Amygdala (tissue), 56 donors: ENCODE data around the gene RAB18.
"Not testable (repeated sequence)": the region's sequence is repeated elsewhere in the genome, so short reads cannot be mapped to it uniquely, and the experiment has no call there.

Source experiments
- DNase-seq, 56 donors: peaks; one replicate each; lab custom pipeline; 2025; lab: John Stamatoyannopoulos, UW

Gene RAB18

GRCh38 chr10:27504007-27504807 lies at the start of gene RAB18:
Gene RAB18 (plus strand): TSS chr10:27504304. CDS start chr10:27504370, 66 bp downstream.
- peak; percentile 50 to 98 (median 93) for DNase-seq

DNA sequence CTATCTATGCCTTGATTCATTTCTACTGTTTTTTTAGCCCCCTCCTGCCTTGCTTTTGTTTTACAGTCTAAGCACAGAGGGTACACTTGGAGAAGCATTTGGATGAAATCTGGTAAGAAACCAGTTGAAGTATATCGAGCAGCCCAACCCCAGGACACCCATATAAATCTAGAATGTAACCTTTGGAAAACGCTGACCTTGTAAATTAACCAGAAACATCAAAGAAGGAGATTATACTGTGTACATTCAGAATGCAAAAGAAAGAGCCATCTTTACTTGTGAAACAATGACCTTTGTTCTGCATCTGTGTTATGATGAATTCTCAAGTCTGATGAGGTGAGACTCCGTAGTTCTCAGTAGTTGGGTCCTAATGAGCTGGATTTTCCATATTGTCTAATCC lies 49.3 kb upstream of the RAB18 start:
- no peak for DNase-seq

DNA sequence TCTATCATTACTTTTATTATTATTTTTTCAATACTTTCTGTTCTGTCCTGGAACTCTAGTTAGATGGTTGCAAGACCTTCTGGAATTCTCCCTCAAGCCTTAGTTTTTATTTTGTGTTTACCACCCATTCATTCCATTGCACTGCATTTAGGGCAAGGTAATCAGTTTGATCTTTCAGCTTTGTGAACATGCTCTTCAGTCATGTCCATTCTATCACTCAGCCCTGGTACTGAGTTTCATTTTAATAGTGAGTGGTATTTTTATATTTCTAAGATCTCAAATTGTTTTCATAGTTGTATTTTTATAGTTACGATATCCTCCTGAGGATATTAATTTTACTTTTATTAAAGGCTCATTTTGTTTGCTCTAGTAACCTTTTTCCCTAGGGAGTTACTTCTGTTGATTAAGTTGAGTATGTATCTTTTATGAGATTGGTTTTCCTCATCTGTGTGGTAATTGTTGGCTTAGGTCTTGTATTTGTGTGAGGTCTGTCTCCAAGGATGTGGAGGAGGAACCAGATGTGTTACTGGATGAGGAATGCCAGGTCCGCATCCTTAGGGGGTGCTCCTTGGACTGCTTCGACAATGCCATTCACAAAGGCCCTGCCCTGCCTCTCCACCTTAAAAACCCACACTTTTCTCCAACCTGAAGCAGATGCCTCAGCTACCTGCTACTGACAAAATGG lies 46.7 kb upstream of the RAB18 start:
- no peak for DNase-seq

DNA sequence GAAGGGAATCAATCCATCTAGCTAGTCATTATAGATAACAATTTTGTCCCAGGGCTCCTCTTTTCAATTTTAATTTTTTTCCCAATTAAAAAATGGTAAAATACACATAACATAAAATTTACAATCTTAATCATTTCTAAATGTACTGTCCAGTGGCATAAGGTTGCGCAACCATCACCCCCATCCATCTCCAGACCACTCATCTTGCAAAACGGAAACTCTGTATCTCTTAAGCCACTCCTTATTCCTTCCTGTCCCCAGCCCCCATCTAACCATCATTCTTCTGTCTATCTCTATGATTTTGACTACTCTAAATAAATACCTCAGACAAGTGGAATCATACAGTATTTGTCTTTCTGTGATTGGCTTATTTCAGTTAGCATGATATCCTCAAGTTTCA lies 46.1 kb upstream of the RAB18 start:
- no peak for DNase-seq

DNA sequence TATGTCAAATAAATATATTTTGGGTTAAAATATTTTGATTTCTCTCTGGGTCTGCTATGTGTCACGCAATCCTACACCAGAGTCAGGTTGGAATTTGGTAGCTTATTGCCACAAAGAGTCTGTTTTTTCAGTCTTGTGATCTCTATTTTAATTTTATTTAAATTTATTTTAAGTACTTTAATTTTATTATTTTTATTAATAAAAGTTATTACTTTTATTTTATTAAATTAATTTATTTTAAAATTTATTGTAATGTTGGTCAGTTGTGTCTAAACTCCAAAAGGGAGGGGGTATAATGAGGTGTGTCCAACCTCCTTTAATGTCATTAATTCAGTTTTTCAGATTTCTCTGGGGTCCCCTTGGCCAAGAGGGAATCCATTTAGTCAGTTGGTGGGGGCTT lies 42.8 kb upstream of the RAB18 start:
- no peak for DNase-seq

GRCh38 chr10:27463961-27464360 lies 40.1 kb upstream of the RAB18 start:
- DNase-seq: no peak

DNA sequence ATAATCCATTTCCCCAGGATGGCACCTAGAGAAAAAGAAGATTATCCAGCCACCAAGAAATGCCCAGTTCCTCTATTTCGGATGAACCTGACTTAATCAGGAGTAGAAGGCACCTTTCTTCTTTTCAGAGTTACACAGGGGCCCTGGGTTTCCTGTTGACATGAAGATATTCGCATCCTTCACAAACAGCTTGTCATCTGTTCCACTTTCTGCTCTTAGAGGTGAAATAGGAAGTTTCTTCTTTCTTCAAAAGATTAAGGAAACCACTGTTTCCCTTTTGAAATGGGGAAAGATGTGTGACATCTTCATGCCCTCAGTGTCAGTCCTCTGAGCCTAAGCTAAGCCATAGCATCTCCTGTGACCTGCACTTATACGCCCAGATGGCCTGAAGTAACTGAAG lies 39.1 kb upstream of the RAB18 start:
- no peak for DNase-seq

DNA sequence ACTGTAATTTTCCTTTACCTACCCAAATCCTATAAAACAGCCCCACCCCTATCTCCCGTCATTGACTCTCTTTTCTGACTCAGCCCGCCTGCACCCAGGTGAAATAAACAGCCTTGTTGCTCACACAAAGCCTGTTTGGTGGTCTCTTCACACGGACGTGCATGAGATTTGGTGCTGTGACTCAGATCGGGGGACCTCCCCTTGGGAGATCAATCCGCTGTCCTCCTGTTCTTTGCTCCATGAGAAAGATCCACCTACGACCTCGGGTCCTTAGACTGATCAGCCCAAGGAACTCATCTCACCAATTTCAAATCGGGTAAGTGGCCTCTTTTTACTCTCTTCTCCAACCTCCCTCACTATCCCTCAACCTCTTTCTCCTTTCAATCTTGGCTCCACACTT lies 38.5 kb upstream of the RAB18 start:
- not testable (repeated sequence) for DNase-seq

- no peak for DNase-seq
Measured at GRCh38 chr10:27470885-27471284, 33.2 kb upstream of the RAB18 start.

DNA sequence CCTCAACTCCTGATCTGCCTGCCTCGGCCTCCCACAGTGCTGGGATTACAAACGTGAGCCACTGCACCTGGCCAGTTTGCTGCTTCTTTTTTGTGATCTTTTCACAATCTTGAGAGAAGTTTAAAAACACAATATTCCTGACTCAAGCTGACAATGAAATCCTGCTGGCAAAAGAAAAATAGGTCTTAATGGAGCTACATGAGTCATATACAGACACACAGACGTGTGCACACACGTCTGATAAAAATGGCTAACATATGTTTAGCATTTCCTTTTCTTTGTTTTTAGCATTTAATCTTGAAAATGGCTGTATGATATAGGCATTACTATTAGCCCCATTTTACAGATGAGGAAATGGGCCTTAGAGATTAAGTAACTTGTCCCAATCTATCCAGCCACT lies 29.4 kb upstream of the RAB18 start:
- DNase-seq: no peak

GRCh38 chr10:27479016-27479415 lies 25.1 kb upstream of the RAB18 start:
- DNase-seq: no peak

GRCh38 chr10:27481486-27481885 lies 22.6 kb upstream of the RAB18 start:
- DNase-seq: no peak

DNA sequence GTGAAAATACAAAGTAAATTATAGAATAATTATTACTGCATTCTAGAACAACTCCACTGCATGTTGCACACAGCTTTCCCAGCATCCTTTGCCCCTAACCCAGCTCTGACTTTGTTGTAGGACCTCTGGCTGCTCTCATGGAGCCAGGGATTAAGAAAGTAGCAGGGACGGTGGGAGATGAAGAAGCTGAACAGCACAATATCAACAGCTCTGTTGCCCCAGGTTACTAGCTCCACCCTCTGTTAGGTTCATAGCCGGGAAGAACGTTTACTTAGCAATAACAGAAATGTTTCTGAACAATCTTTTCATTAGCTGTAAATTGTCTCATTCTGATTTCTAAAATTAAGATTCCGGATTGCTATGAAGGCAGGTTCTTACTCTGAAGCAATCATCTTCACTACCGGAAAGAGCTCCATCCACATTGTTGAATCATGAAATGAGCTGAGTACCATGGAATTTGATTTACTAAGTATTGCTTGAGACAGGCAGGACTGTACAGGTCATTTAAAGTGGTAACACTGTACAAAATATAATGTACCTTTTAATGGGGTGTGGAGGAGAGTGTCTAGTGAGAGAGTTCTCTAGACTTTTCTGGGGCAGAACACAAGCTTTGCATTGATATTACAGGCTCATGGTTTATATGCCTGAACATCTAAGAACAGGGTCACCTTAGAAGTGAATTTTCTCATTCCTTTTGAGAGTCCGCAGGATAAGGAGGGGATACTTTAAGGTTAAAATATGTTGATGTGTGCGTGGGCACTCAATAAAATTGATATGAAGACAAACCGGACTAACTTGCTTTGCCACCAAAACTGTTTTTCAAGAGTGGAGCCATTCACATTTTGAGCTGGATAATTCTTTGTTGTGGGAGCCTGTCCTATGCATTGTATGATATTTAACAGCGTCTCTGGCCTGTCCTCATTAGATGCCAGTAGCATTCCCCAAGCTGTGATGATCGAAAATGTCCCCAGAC lies 20.8 kb upstream of the RAB18 start:
- no peak for DNase-seq

DNA sequence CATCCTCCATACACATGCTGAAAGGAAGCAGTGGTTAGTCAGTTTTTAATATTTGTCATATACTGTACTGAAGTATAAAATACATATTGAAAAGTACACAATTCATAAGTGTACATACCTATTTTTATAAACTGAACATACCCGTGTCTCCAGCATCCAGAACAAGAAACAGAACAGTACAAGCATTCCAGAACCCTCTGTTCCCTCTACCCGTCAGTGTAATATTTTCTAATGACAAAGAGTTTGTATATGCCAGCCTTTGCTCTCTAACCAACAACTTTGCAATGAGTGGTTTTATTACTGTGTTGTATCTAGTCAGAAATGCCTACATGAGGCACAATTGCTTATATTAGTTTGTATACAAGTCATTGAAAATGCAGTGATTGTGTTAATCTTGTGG lies 18.7 kb upstream of the RAB18 start:
- no peak for DNase-seq

GRCh38 chr10:27485986-27486385 lies 18.1 kb upstream of the RAB18 start:
- DNase-seq: no peak

DNA sequence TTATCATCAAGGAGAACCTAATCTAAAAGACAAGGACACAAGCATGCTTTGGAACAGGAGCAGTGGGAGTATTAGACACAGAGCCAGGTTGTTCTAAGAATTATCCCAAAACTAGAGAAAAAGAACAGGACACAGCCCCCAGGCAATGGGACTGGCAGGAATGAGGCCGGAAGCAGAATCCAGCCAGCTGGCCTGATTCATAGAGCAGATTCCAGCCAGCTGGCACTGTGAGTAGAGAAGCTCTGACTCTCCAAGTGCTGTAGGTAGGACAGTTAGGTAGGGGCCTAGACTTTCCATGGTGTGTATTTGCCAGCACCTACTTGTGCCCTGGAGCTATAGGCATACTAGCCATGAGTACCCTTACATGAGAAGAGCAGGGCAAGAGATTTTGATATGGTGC lies 13.3 kb upstream of the RAB18 start:
- no peak for DNase-seq

DNA sequence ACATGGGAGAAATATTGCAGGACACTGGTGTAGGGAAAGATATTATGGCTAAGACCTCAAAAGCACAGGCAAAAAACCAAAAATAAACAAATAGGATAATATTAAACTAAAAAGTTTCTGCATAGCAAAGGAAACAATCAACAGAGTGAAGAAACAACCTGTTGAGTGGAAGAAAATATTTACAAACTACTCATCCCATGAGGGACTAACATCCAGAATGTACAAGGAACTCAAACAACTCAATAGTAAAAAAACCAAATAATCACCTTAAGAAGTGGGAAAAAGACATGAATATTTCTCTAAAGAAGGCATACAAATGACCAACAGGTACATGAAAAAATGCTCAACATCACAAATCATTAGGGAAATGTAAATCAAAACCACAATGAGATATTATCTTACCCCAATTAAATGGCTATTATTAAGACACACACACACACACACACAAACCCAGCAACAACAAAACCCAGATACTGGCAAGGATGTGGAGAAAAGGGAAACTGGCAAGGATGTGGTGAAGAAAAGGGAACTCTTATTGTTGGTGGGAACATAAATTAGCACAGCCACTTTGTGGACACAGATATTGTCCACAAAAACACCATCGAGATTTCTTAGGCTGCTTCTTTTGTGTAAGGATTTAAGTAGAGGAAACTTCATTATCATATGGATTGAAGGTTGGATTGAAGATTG lies 9.8 kb upstream of the RAB18 start:
- DNase-seq: no peak

DNA sequence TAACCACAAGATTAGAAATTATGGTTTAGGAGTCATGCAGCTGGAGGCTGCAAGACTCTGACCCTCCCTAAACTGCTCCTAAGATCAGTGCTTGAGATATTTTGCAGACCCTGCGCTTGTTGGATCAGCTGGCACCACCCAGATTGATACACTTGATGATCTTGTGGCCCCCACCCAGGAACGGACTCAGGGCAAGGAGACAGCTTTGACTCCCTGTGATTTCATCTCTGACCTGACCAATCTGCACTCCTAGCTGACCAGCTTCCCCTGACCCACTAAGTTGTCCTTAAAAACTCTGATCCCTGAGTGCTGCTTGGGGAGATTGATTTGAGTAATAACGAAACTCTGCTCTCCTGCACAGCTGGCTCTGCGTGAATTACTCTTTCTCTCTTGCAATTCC lies 8.0 kb upstream of the RAB18 start:
- no peak for DNase-seq

- DNase-seq: no peak
Measured at GRCh38 chr10:27500096-27500495, 4.0 kb upstream of the RAB18 start.

- DNase-seq: no peak
Measured at GRCh38 chr10:27500886-27501285, 3.2 kb upstream of the RAB18 start.
